NCI-H82 treated with DMSO at 0.1 percent for 48 hours (cell line): ENCODE results near the gene OXLD1.
A peak's percentile ranks its signal among the peaks of the same experiment; 100 is the strongest.

ENCODE experiments used
- DNase-seq: peaks from one replicate; lab custom pipeline; 2025; ENCODE audit not compliant: unreplicated experiment; lab: John Stamatoyannopoulos, UW

Gene OXLD1

DNA sequence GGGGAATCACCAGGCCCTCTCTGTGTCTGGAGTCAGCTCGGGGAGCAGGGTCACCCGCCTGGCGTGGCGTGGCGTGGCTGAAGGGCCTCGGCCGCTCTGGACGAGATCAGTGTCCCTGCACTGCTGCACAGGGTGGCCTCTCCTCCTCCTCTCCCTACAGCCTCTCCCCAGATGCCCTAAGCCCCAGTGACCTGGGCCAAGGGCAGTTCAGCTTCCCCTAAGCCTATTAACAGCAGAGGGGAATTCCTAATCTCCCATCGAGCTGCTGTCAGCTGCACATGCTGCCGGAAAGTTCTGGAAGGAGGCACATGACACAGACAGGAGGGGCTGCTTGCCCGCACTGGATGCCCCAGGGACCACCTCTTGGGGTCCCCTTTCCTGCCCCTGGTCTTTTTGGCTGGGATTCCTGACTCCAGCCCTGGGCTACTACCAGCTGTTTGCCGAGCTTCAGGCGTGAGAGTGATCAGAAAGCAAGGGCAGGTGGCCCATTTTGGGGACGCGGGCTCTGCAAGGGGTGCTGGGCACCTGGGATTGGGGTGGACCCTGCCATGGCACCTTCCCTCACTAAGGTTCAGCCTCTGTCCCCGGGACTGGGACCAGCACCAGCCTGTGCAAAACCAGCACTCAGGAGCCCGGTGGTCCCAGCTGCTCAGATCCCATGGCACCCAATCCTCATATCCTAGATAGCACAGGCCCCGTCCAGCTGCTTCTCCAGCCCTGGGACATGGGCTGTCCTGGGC, 10.9 kb downstream of the OXLD1 start:
- DNase-seq = peak; percentile 90

DNA sequence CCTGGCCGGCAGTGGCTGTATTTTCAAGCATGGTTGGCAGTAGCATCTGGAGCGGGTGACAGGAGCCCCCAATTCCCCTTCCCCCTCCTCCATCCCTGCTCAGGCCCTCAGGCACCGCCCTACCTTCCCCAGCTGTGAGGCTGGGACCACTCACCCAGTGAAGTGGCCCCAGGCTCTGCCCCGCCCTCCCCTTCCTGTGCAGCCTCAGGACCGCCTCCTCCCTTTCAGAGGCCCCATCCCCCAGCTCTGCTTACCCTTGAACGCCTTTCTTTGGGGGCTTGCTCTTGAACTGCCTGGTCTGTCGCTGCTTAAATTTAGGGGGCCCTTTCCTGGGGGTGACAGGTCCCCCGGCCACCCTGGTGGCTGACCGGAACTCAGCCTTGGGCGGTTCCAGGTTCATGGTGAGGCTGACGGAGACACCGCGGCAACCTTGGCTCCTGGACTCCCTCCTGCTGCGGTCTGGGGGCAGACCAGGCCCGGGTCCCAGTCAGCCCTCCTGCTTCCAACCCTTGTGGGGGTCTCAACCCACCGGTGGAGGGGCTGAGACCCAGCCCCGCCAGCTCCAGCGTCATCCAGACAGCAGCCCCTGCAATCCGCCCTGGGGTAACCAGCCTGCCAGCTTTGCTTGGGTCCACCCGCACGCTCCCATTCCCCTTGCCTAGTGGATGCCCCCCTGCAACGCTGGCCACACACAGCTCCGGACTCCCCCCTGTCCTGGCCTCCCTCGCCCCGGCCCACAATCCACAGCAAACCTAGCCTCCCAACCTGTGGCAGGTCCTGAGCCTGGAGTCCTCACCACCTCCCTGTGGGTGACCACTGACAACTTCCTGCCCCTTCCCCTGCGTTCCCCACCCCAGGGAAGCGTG, 13.3 kb downstream of the OXLD1 start:
- DNase-seq = peak; percentile 8

- DNase-seq = no peak
These were observed 14.7 kb downstream of the OXLD1 start for GRCh38 chr17:81651692-81652091.

- DNase-seq = no peak
These were observed 15.5 kb downstream of the OXLD1 start for GRCh38 chr17:81650951-81651350.

DNA sequence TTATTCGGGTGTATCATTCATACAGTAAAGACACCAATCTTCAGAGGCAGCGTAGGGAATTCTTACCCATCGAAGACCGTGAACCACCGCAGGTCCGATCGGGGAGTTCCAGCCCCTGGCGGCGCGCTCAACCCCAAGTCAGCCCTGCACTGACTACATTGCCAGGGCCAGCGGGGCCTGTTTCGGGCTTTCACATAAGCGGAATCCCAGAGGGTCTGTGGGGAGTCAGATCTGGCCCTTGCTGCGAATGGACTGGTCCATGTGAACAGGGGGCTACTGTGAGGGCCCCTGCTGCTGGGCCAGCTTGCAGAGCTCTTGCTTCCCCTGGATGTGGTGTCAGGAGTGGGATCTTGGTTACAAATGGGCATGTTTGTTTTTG, 17.7 kb downstream of the OXLD1 start:
- DNase-seq = no peak

DNA sequence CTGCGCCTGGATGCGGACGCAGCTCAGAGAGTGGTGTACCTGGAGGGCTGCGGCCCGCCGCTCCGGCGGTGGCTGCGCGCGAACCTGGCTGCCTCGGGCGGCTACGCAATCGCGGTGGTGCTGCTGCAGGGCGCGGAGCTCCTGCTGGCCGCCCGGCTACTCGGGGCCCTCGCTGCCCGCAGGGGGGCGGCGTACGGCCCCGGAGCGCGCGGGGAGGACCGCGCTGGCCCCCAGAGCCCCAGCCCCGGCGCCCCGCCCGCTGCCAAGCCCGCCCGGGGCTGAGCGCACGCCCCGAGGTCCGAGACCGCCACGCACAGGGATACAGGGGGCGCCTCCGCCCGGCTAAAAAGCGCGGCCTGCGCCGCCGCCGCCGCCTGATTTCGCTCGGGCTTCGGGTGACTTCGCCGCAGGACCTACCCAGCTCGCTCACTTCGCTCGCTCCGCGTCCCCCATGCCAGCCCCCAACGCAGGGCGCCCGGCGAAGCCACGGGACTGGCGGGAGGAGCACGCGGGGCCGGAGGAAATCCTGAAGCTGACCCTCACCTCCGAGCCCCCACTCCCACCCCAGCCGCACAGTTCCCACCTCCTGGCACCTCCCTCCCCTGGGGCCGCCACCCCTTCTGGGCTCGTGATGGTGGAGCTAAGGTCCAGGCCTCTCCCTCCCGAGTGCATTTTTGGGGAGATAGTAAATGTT, 18.2 kb downstream of the OXLD1 start:
- DNase-seq = no peak

DNA sequence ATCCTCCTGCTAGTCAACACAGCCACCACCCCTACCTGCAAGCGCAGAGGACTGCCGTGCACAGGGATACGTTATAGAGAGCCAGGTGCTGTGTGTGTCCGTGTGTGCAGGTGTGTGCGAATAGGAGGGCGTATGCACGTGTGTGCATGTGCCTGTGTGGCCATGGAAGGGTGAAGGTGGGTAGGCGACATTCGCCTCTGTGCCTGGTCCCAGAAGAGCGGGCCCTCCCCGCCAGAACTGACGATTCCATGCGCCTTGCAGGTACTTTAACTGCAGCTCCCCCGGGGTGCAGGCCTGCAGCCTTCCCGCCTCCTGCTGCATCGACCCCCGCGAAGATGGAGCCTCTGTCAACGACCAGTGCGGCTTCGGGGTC, 18.8 kb downstream of the OXLD1 start:
- DNase-seq = no peak

- no peak for DNase-seq
These were observed 19.4 kb downstream of the OXLD1 start for GRCh38 chr17:81646869-81647600.

GRCh38 chr17:81644976-81645952, 21.1 kb downstream of the OXLD1 start:
- DNase-seq = no peak

DNA sequence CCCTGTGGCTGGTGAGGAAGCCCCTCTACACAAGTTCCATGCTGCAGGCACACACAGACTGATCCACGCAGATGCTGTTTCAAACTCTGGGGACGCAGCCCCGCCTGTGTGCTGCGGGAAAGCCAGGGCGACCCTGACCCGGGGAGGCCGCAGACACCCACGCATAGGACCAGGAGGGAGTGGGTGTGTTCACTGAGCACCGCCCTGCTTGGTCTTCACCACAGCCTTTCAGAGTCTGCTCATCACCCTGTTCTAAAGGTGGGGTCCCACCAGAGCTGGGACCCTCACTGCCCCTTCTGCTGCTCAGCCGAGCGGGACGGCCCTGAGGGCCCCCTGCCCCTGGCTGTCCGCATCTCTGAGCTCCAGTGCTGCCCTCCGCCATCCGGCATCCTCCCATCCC, 21.9 kb downstream of the OXLD1 start:
- no peak for DNase-seq

GRCh38 chr17:81641825-81642489, 24.4 kb downstream of the OXLD1 start:
- DNase-seq = no peak

GRCh38 chr17:81640011-81640410, 26.4 kb downstream of the OXLD1 start:
- no peak for DNase-seq

DNA sequence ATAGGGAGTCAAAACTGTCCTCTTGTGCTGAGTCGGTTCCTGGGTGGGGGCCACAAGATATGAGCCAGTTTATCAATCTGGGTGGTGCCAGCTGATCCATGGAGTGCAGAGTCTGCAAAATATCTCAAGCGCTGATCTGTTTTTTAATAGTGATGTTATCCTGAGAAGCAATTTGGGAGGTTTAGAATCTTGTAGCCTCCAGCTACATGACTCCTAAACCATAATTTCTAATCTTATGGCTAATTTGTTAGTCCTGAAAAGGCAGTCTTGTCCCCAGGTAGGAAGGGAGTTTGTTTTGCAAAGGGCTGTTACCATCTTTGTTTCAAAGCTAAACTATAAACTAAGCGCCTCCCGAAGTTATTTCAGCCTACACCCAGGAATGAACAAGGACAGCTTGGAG, 27.7 kb downstream of the OXLD1 start:
- DNase-seq = no peak

- DNase-seq = peak; percentile 70
These were observed 29.7 kb downstream of the OXLD1 start, which contains the start of the genes NPLOC4 and TSPAN10 for GRCh38 chr17:81636505-81637288. Gene NPLOC4 (minus strand): TSS chr17:81637112. CDS start chr17:81636930, 182 bp downstream. Gene TSPAN10 (plus strand): TSS chr17:81637196. CDS start chr17:81642413, 5,217 bp downstream.

DNA sequence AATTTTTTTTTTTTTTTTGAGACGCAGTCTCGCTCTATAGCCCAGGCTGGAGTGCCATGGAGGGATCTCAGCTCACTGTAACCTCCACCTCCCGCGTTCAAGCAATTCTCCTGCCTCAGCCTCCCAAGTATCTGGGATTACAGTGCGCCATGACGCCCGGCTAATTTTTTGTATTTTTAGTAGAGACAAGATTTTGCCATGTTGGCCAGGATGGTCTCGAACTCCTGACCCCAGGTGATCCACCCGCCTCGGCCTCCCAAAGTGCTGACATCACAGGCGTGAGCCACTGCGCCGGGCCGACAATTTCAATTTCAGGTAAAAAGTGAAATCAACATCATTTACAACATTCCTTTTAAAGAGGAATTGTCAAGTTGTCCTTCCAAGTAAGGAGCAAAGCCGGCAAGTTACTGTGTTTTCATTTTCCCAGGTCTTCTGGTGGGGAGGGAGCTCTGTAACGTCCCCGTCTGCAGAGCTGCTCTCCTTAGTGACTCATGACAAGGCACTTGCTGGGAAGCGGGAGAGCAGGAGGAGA, 30.4 kb downstream of the OXLD1 start:
- no peak for DNase-seq

- DNase-seq = no peak
These were observed 31.0 kb downstream of the OXLD1 start for GRCh38 chr17:81635431-81635830.

DNA sequence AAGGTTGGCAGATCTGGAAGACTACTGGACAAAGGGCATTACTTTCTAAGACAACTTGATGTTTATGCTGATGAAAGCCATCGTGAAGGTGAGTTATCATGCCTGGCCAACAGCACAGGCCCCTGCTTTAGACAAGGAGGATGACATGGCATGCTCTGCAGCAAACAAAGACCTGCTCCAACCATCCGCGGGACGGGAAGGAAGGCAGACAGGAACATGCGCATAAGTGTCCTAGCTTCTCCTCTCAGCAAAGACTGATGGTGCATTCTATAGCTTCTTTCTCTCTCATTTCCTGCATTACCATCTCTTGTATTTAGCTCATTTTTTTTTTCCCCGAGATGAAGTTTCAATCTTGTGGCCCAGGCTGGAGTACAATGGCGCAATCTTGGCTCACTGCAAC, 34.9 kb downstream of the OXLD1 start:
- DNase-seq = no peak

DNA sequence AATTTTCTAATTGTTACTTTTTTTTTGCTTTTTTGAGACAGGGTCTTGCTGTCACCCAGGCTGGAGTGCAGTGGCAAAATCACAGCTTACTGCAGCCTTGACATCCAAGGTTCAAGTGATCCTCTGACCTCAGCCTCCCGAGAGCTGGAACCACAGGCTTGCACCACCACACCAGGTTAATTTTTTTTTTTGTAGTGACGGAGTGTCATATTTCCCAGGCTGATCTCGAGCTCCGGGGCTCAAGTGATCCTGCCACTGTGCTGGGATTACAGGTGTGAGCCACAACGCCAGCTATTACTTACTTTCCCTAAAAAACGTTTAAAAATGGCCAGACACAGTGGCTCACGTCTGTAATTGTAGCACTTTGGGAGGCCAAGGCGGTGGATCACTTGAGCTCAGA, 36.1 kb downstream of the OXLD1 start:
- no peak for DNase-seq
